ENCODE results near the gene EVA1C. TPM values are rescaled to one million over a fixed set of nuclear protein-coding genes. Genes with fewer than 3 reads are reported as not detected.

EVA1C gene
- total RNA-seq, 1 experiment from 2014 or later, result 0.98 TPM

- no peak overlapping the region for H2BK5ac ChIP-seq (ENCODE audit: insufficient read length, low read length)
- peaks cover 39% of the 10 kb centered on the region for H3K27me3 ChIP-seq (ENCODE audit: insufficient read depth, low read length)
- H3K36me3 Mint-ChIP-seq (ENCODE audit: insufficient read depth in 1 of 3, low read depth in 3 of 3), result no peaks in the 10 kb centered on the region; a peak in 1 of 7 replicates
- H4K20me1 ChIP-seq (ENCODE audit: control insufficient read depth, insufficient read depth, insufficient read length), result no peaks in the 10 kb centered on the region
- H2AK5ac ChIP-seq (ENCODE audit: insufficient read length, low read length), result no peak overlapping the region
- no peak overlapping the region for H3K4me2 ChIP-seq (ENCODE audit: insufficient read depth, insufficient read length, low read length)
- WGBS (ENCODE audit: extremely low coverage, insufficient read length, low lambda C conversion rate), result no CpG with 5 or more reads among the region's 8 CpGs
- H4K5ac ChIP-seq (ENCODE audit: insufficient read length, low read depth, low read length), result no peak overlapping the region
- H3K23me2 ChIP-seq (ENCODE audit: insufficient read length, low read depth, low read length, poor library complexity, severe bottlenecking), result peaks cover 10% of the 10 kb centered on the region
- no peak overlapping the region for H3K9ac ChIP-seq (ENCODE audit: extremely low read depth, insufficient read length, low read length)
- H3K4me1 Mint-ChIP-seq, result peaks cover 29 to 38% of the 10 kb centered on the region in 2 experiments
- H2BK120ac ChIP-seq (ENCODE audit: low read depth, low read length, poor library complexity, severe bottlenecking), result no peak overlapping the region
- no peaks in the 10 kb centered on the region for H3K79me2 ChIP-seq (ENCODE audit: insufficient read depth, low read length)
- no peak overlapping the region for H2BK12ac ChIP-seq (ENCODE audit: insufficient read length, low read depth, low read length)
- no peak overlapping the region; a peak in 1 of 5 replicates for H3K4me3 Mint-ChIP-seq
- TF ChIP-seq, protein P1, sequence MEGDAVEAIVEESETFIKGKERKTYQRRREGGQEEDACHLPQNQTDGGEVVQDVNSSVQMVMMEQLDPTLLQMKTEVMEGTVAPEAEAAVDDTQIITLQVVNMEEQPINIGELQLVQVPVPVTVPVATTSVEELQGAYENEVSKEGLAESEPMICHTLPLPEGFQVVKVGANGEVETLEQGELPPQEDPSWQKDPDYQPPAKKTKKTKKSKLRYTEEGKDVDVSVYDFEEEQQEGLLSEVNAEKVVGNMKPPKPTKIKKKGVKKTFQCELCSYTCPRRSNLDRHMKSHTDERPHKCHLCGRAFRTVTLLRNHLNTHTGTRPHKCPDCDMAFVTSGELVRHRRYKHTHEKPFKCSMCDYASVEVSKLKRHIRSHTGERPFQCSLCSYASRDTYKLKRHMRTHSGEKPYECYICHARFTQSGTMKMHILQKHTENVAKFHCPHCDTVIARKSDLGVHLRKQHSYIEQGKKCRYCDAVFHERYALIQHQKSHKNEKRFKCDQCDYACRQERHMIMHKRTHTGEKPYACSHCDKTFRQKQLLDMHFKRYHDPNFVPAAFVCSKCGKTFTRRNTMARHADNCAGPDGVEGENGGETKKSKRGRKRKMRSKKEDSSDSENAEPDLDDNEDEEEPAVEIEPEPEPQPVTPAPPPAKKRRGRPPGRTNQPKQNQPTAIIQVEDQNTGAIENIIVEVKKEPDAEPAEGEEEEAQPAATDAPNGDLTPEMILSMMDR (conservative IDR thresholded peaks at IDR 0.05), result peak; percentile 41; the same call in 2 of the 3 replicates
- H2BK20ac ChIP-seq (ENCODE audit: low read depth, low read length, poor library complexity, severe bottlenecking), result no peak overlapping the region
- peak overlapping the region in 1 of 3 experiments; percentile 18; a peak in 1 of 7 replicates for H3K27ac Mint-ChIP-seq
- no peak overlapping the region for H3K23ac ChIP-seq (ENCODE audit: insufficient read length, low read depth, low read length)
- no peak overlapping the region for H3T11ph ChIP-seq (ENCODE audit: low read length)
- no peak for DNase-seq
- H4K91ac ChIP-seq (ENCODE audit: insufficient read length, low read depth, low read length), result no peak overlapping the region
- H3K79me1 ChIP-seq (ENCODE audit: insufficient read depth, low read depth, low read length, poor library complexity, severe bottlenecking), result no peaks in the 10 kb centered on the region
- no peaks in the 10 kb centered on the region for H3K9me3 Mint-ChIP-seq
- no peak overlapping the region for H3K4ac ChIP-seq (ENCODE audit: low read depth, low read length)
- no peaks in the 10 kb centered on the region for H3K4me1 ChIP-seq (ENCODE audit: insufficient read depth, low read length)
- no peak overlapping the region for H4K8ac ChIP-seq (replicated peaks; ENCODE audit: insufficient read length, low read depth, low read length)
- H3K27me3 Mint-ChIP-seq (ENCODE audit: low read depth), result peaks cover 61% of the 10 kb centered on the region
- no peak overlapping the region for H2AFZ ChIP-seq (ENCODE audit: low read length)
- no peaks in the 10 kb centered on the region for H3K9me3 ChIP-seq (ENCODE audit: control insufficient read depth, low read depth, low read length)
- no peak overlapping the region for H3K18ac ChIP-seq (ENCODE audit: insufficient read length, low read depth, low read length)
- no peak overlapping the region for H3K14ac ChIP-seq (ENCODE audit: insufficient read depth, low read length)
- no peak overlapping the region for H2BK15ac ChIP-seq (ENCODE audit: low read depth, low read length)
- H3K27ac ChIP-seq (ENCODE audit: insufficient read length, low read depth, low read length), result no peak overlapping the region
- H3K56ac ChIP-seq (ENCODE audit: insufficient read length, low read depth, low read length), result no peak overlapping the region
These were observed 2.3 kb downstream of the EVA1C start for GRCh38 chr21:32414579-32415358.
